Transverse colon (tissue), 4 donors: Measurements from ENCODE around the gene NLGN1. TPM values are rescaled to one million over a fixed set of nuclear protein-coding genes. Genes with fewer than 3 reads are reported as not detected.

ENCODE experiments used
- DNase-seq: peaks from one replicate; pipeline ENCODE4 v3.0.0-alpha.2; 2019
- H3K27ac ChIP-seq, 4 donors: fragments of 200-600 bp; sonication (generic); 2 replicates each; pipeline ENCODE4 v1.5.1; 2016 to 2018; ENCODE audit warnings: inconsistent platforms in 4 of 4
- H3K27me3 ChIP-seq: fragments of 200-600 bp; sonication (generic); 2 replicates; pipeline ENCODE4 v1.5.1; 2017; ENCODE audit warnings: inconsistent platforms
- H3K36me3 ChIP-seq, 4 donors: fragments of 200-600 bp; sonication (generic); 2 replicates each; pipeline ENCODE4 v1.5.1; 2017 to 2019; ENCODE audit warnings: inconsistent platforms in 4 of 4
- H3K4me1 ChIP-seq, 4 donors: fragments of 200-600 bp; sonication (generic); 2 replicates each; pipeline ENCODE4 v1.5.1; 2017 to 2020; ENCODE audit warnings: inconsistent platforms in 4 of 4
- H3K4me3 ChIP-seq, 4 donors: fragments of 200-600 bp; sonication (generic); 1 replicate in 1 of 4; 2 replicates in 3 of 4; pipeline versions ENCODE4 v1.5.1 to v1.6.1; 2017 to 2019; ENCODE audit warnings: inconsistent platforms in 4 of 4
- H3K9me3 ChIP-seq, 2 donors: fragments of 200-600 bp; sonication (generic); 2 replicates each; pipeline ENCODE4 v1.5.1; 2017 to 2019; ENCODE audit warnings: inconsistent platforms in 2 of 2
- CTCF ChIP-seq, 5 experiments: fragments of 200-600 bp in 3 of 5; fragments of 450-650 bp in 2 of 5; sonication (generic) in 3 of 5; IDR thresholded peaks; 1 replicate in 2 of 5; 2 replicates in 3 of 5; pipeline ENCODE4 v1.5.1; 2016 to 2017; ENCODE audit warnings: antibody characterized with exemption in 5 of 5, inconsistent platforms in 3 of 5, mild to moderate bottlenecking in 2 of 5, moderate library complexity in 1 of 5
- EP300 ChIP-seq: sonication (generic); formaldehyde crosslinking; IDR thresholded peaks from one replicate; pipeline ENCODE4 v1.6.1; 2017; ENCODE audit warnings: antibody characterized with exemption, low read depth
- POLR2A ChIP-seq: fragments of 450-650 bp; IDR thresholded peaks from one replicate; pipeline ENCODE4 v1.6.1; 2016; ENCODE audit warnings: antibody characterized with exemption, mild to moderate bottlenecking, moderate library complexity
- POLR2AphosphoS5 ChIP-seq, 3 donors: sonication (generic); formaldehyde crosslinking; IDR thresholded peaks; one replicate each; pipeline ENCODE4 v1.6.1; 2016; ENCODE audit warnings: antibody characterized with exemption in 3 of 3
- WGBS, 2 donors: methylation state at CpG; one replicate each; pipeline ENCODE4 v1.1.5; 2018; ENCODE audit warnings: low coverage in 1 of 2; 5-methylcytosine and 5-hydroxymethylcytosine counted together
- in situ Hi-C, 4 donors: fragments of 200-750 bp; cut with MboI; loops; one replicate each; pipeline versions ENCODE4 v1.15.0 to v1.15.1; 2017; ENCODE audit warnings: low sequenced_read_pairs in 3 of 4, low pct_ligation_motif_present in 1 of 4, low pct_unique_long_range_greater_than_20kb in 1 of 4
- intact Hi-C: fragments of 100-400 bp; cut with DNase I; formaldehyde crosslinking; loops from one replicate; pipeline ENCODE4 v1.15.1; 2023; ENCODE audit warnings: low total_unique reads
- total RNA-seq, 4 donors: library from RNA; depleted of rRNA; stranded (reverse); fragments of >200 nt; gene quantifications; one replicate each; pipeline ENCODE4 v1.1.0, GENCODE V29; 2016

NLGN1 gene
- total RNA-seq, 4 donors from 2014 or later: 0.40 to 5.2 (median 1.9) TPM; not detected in 1

GRCh38 chr3:174268061-174268460 is 870.5 kb downstream of the NLGN1 start:
- in situ Hi-C loops: no loop called here
- intact Hi-C loops: no loop called here
- 70 to 72% methylated on average over 5 of the region's 5 CpGs for WGBS, 2 donors
- DNase-seq: no peak
- TF ChIP-seq POLR2A (no peak), POLR2AphosphoS5 (IDR thresholded peaks at IDR 0.05) (no peak), CTCF (IDR thresholded peaks at IDR 0.05) (no peak), EP300 (no peak)
- Histone ChIP-seq H3K27ac (no peak overlapping the region), H3K27me3 (no peaks in the 10 kb centered on the region), H3K4me1 (no peaks in the 10 kb centered on the region), H3K36me3 (no peaks in the 10 kb centered on the region), H3K4me3 (no peak overlapping the region), H3K9me3 (no peaks in the 10 kb centered on the region)

- TF ChIP-seq CTCF (IDR thresholded peaks at IDR 0.05) (no peak), POLR2A (no peak), EP300 (no peak), POLR2AphosphoS5 (IDR thresholded peaks at IDR 0.05) (no peak)
- Histone ChIP-seq H3K36me3 (no peaks in the 10 kb centered on the region), H3K27ac (no peak overlapping the region), H3K9me3 (no peaks in the 10 kb centered on the region), H3K4me3 (no peak overlapping the region), H3K27me3 (no peaks in the 10 kb centered on the region), H3K4me1 (no peaks in the 10 kb centered on the region)
- 81 to 86% methylated on average over 3 of the region's 3 CpGs for WGBS, 2 donors
- intact Hi-C loops: no loop called here
- in situ Hi-C loops: no loop called here
- DNase-seq: no peak
Measured at GRCh38 chr3:174268586-174268985, 871.0 kb downstream of the NLGN1 start.

- H3K4me3 ChIP-seq: no peak overlapping the region
- TF ChIP-seq CTCF (IDR thresholded peaks at IDR 0.05) (no peak), POLR2A (no peak), POLR2AphosphoS5 (IDR thresholded peaks at IDR 0.05) (no peak), EP300 (no peak)
- H3K4me1 ChIP-seq: no peaks in the 10 kb centered on the region
- no peaks in the 10 kb centered on the region for H3K27me3 ChIP-seq
- H3K9me3 ChIP-seq: no peaks in the 10 kb centered on the region
- 56 to 59% methylated on average over 2 of the region's 2 CpGs for WGBS, 2 donors
- H3K36me3 ChIP-seq: no peaks in the 10 kb centered on the region
- H3K27ac ChIP-seq: no peak overlapping the region
- in situ Hi-C loops (no loop called here), intact Hi-C loops (no loop called here)
- DNase-seq: no peak
Measured at GRCh38 chr3:174270841-174271240, 873.3 kb downstream of the NLGN1 start.

- no peak overlapping the region for H3K4me3 ChIP-seq
- no peak for DNase-seq
- TF ChIP-seq CTCF (IDR thresholded peaks at IDR 0.05) (no peak), POLR2A (no peak), POLR2AphosphoS5 (IDR thresholded peaks at IDR 0.05) (no peak), EP300 (no peak)
- no peaks in the 10 kb centered on the region for H3K36me3 ChIP-seq
- no peaks in the 10 kb centered on the region for H3K9me3 ChIP-seq
- H3K27ac ChIP-seq: no peak overlapping the region
- intact Hi-C loops: no loop called here
- 74 to 88% methylated on average over 2 of the region's 2 CpGs for WGBS, 2 donors
- no peaks in the 10 kb centered on the region for H3K4me1 ChIP-seq
- H3K27me3 ChIP-seq: no peaks in the 10 kb centered on the region
- in situ Hi-C loops: no loop called here
Measured at GRCh38 chr3:174275336-174275735, 877.8 kb downstream of the NLGN1 start.
